GM12874 (cell line): ENCODE data around the gene EFHD1.

ENCODE experiments used
- TF ChIP-seq, protein P1 (sequence below): IDR thresholded peaks from 2 replicates; pipeline ENCODE4 v1.5.1; 2011; ENCODE audit warnings: low read depth, mild to moderate bottlenecking, control low read depth, low read length, moderate library complexity; ENCODE audit not compliant: insufficient read depth

Gene EFHD1

GRCh38 chr2:232622563-232622962, 10.8 kb upstream of the EFHD1 start:
- TF ChIP-seq, protein P1, sequence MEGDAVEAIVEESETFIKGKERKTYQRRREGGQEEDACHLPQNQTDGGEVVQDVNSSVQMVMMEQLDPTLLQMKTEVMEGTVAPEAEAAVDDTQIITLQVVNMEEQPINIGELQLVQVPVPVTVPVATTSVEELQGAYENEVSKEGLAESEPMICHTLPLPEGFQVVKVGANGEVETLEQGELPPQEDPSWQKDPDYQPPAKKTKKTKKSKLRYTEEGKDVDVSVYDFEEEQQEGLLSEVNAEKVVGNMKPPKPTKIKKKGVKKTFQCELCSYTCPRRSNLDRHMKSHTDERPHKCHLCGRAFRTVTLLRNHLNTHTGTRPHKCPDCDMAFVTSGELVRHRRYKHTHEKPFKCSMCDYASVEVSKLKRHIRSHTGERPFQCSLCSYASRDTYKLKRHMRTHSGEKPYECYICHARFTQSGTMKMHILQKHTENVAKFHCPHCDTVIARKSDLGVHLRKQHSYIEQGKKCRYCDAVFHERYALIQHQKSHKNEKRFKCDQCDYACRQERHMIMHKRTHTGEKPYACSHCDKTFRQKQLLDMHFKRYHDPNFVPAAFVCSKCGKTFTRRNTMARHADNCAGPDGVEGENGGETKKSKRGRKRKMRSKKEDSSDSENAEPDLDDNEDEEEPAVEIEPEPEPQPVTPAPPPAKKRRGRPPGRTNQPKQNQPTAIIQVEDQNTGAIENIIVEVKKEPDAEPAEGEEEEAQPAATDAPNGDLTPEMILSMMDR = no peak

DNA sequence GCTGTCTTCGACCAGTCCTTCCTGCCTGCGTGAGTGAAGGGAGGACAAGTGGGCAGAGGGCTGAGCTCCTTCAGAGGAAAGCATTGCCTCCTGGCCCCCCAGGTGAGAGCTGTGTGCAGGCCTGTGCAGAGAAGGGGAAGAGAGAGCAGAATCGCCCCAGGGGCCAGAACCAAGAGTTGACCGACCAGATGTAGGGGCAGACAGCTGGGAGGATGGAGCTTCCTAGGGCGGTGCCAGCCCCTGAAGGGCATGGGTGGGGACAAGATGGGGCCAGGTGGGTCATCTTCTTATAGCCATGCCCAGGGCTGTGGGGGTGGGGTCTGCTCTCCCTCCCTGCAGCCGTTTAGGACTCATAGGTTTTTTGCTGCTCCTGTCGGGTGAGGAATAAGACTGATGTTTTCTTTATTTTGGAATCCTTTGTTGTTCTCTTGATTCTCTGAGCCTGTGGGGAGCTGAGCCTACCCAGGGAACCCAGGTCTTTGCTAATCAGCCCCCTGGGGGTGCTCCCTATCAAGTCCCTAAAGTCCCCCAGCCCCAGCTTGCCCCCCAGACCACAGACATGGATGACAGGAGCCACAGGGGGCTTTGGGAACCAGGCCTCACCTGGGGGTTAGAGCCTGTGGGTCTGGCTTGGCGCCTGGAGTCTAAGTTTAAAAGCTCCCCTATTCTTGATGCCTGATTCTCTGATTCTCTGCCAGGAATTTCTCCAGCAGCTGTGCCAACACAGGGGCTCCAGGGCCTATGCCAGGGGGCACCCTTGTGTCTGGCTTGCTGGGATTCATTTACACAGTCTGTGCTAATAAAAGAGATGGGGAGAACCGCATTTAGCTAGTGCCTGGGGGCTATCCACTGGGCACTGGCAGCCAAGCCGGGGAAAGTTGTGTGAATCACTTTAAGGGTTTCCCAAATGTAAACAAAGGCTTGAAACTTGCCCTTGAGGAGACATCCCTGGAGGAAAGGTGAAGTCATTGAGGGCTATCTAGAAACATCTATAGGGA, 9.3 kb upstream of the EFHD1 start:
- TF ChIP-seq, protein P1 = no peak

GRCh38 chr2:232626584-232626983, 6.8 kb upstream of the EFHD1 start:
- TF ChIP-seq, protein P1 = no peak

- TF ChIP-seq, protein P1 = no peak
These were observed 4.8 kb upstream of the EFHD1 start for GRCh38 chr2:232628466-232629128.

- TF ChIP-seq, protein P1 = no peak
These were observed 4.3 kb upstream of the EFHD1 start for GRCh38 chr2:232629129-232629475.

DNA sequence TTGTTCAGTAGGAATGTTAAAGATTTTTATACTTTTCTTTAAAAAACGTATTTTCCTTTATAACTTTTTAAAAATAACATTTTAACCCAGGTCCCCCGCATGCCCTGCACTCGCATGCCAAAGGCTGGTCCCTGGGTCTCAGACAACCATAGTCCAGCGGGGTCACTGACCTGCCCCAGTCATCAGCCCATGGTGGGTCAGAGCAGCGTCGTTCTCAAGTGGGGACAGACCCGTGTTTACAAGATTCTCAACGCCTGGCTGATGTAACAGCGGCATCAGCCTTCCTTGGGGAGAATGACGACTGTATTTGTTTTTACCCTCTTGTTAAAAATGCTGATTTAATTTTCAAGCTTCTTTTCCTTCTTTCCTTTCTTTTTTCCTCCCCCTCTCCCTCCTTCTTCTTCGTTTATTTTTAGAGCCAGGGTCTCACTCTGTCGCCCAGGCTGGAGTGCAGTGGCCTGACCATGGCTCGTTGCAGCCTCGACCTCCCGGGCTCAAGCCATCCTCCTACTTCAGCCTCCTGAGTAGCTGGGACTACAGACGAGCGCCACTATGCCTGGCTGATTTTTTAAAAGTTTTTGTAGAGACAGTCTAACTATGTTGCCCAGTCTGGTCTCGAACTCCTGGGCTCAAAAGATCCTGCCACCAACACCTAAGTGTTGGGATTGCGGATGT, 1.0 kb upstream of the EFHD1 start:
- TF ChIP-seq, protein P1 = no peak

GRCh38 chr2:232632904-232633412, 446 bp upstream of the EFHD1 start:
- TF ChIP-seq, protein P1 = no peak
